Vagina (tissue), 2 donors: ENCODE results near the gene GPR150.

Experiments used
- POLR2A ChIP-seq, 2 donors: fragments of 450-650 bp; IDR thresholded peaks; one replicate each; pipeline ENCODE4 v1.6.1; 2017; ENCODE audit warnings: antibody characterized with exemption in 2 of 2, mild to moderate bottlenecking in 2 of 2, moderate library complexity in 2 of 2
- POLR2AphosphoS5 ChIP-seq, 2 donors: sonication (generic); formaldehyde crosslinking; IDR thresholded peaks; one replicate each; pipeline ENCODE4 v1.9.0; 2017; ENCODE audit warnings: antibody characterized with exemption in 2 of 2, mild to moderate bottlenecking in 2 of 2, low read depth in 1 of 2; ENCODE audit not compliant: insufficient read depth in 1 of 2
- TF ChIP-seq, protein P1 (sequence below), 3 experiments: fragments of 450-650 bp in 2 of 3; fragments of 200-600 bp in 1 of 3; sonication (generic) in 1 of 3; IDR thresholded peaks; one replicate each; pipeline ENCODE4 v1.5.1; 2017 to 2019; ENCODE audit warnings: antibody characterized with exemption in 3 of 3, mild to moderate bottlenecking in 2 of 3, moderate library complexity in 2 of 3

DNA sequence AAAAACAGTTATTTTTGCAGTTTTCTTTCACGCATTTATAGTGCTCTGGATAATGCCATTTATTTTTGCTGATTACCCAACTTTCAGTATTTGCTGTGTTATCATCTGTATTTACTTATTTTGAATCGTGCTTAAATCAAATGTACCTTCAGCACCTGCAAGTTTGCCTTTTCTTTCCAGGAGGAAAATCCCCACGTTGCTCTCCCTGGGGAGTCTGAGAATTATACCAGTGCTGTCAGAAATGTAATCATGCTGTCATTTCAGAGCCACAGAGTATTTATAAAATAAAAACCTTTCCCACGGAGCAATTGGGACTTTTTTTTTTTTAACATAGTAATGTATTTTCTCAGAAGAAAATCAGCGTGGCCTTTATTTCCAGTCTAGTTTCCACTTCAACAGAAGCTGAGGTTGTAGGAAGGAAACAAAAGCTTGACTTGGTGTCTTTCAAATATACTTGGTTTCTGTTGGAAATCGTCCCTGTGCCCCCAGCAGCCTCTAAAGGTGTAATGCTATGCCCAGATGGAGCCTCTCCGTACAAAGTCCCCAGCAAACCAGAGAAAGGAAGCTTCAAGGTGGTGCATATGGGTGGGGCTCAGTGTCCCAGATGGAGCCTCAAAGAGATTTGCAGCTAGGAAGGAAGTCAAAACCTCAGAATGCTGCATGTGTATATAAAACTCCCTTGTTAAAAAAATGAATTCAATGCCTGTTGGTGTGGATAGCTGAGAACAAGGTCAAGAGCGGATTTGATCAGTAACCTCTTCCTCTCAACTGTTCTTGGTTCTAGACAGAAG lies 2.1 kb downstream of the GPR150 start:
- TF ChIP-seq, protein P1, sequence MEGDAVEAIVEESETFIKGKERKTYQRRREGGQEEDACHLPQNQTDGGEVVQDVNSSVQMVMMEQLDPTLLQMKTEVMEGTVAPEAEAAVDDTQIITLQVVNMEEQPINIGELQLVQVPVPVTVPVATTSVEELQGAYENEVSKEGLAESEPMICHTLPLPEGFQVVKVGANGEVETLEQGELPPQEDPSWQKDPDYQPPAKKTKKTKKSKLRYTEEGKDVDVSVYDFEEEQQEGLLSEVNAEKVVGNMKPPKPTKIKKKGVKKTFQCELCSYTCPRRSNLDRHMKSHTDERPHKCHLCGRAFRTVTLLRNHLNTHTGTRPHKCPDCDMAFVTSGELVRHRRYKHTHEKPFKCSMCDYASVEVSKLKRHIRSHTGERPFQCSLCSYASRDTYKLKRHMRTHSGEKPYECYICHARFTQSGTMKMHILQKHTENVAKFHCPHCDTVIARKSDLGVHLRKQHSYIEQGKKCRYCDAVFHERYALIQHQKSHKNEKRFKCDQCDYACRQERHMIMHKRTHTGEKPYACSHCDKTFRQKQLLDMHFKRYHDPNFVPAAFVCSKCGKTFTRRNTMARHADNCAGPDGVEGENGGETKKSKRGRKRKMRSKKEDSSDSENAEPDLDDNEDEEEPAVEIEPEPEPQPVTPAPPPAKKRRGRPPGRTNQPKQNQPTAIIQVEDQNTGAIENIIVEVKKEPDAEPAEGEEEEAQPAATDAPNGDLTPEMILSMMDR (IDR thresholded peaks at IDR 0.05) = no peak
- TF ChIP-seq POLR2A (IDR thresholded peaks at IDR 0.05) = no peak
- no peak for TF ChIP-seq POLR2AphosphoS5 (IDR thresholded peaks at IDR 0.05; ENCODE audit: insufficient read depth in 1 of 2, low read depth in 1 of 2)
